ENCODE measurements around the gene NRXN3.

GRCh38 chr14:79370969-79371368 is 1200.8 kb downstream of the NRXN3 start:
- TF ChIP-seq EZH2 (IDR thresholded peaks at IDR 0.05; ENCODE audit: insufficient read depth, low read length), result no peak
- TF ChIP-seq CTCF (IDR thresholded peaks at IDR 0.05; ENCODE audit: insufficient read depth, low read depth, low read length), result no peak

Data from astrocyte (in vitro differentiated cells and primary cell).